GM19372 (cell line): Measurements from ENCODE around the gene ZC3H12A.

ENCODE experiments used
- ATAC-seq: cut with Tn5 transposase; IDR thresholded peaks from one replicate; pipeline ENCODE4 v1.9.1; 2021; ENCODE audit warnings: mild to moderate bottlenecking, low read depth, moderate library complexity; ENCODE audit not compliant: unreplicated experiment

ZC3H12A gene

GRCh38 chr1:37477946-37478345, 3.6 kb downstream of the ZC3H12A start:
- ATAC-seq: no peak

GRCh38 chr1:37478451-37478881, 4.1 kb downstream of the ZC3H12A start:
- ATAC-seq: no peak

- ATAC-seq: no peak
These were observed 4.5 kb downstream of the ZC3H12A start for GRCh38 chr1:37478890-37479254.

GRCh38 chr1:37479255-37480124, 5.1 kb downstream of the ZC3H12A start:
- peak; percentile 38 for ATAC-seq

- ATAC-seq: no peak
These were observed 5.7 kb downstream of the ZC3H12A start for GRCh38 chr1:37480125-37480466.

- ATAC-seq: no peak
These were observed 6.4 kb downstream of the ZC3H12A start for GRCh38 chr1:37480581-37481288.

- ATAC-seq: no peak
These were observed 7.1 kb downstream of the ZC3H12A start for GRCh38 chr1:37481289-37482003.

GRCh38 chr1:37482004-37482785, 7.8 kb downstream of the ZC3H12A start:
- ATAC-seq: no peak

GRCh38 chr1:37482796-37483744, 8.7 kb downstream of the ZC3H12A start:
- ATAC-seq: no peak

GRCh38 chr1:37483785-37484184, 9.4 kb downstream of the ZC3H12A start:
- ATAC-seq: no peak

- no peak for ATAC-seq
These were observed 10.1 kb downstream of the ZC3H12A start for GRCh38 chr1:37484325-37485051.

GRCh38 chr1:37485902-37486679, 11.7 kb downstream of the ZC3H12A start:
- no peak for ATAC-seq

- ATAC-seq: no peak
These were observed 12.6 kb downstream of the ZC3H12A start for GRCh38 chr1:37486680-37487618.

GRCh38 chr1:37487619-37487984, 13.2 kb downstream of the ZC3H12A start:
- no peak for ATAC-seq

GRCh38 chr1:37493336-37494098, 19.1 kb downstream of the ZC3H12A start:
- ATAC-seq: no peak

GRCh38 chr1:37495875-37496274, 21.5 kb downstream of the ZC3H12A start:
- no peak for ATAC-seq
